ENCODE results near the gene RAI14. TPM values are rescaled to one million over a fixed set of nuclear protein-coding genes. Genes with fewer than 3 reads are reported as not detected.

RAI14 gene
- total RNA-seq, 1 experiment from 2014 or later: 71.5 TPM

GRCh38 chr5:34632807-34633422, 23.2 kb upstream of the RAI14 start:
- Histone ChIP-seq H3K4me3 (ENCODE audit: low read depth, low read length) (no peak overlapping the region), H3K4me1 (no peaks in the 10 kb centered on the region), H3K27me3 (replicated peaks; ENCODE audit: control insufficient read depth, insufficient read depth, low read length) (no peaks in the 10 kb centered on the region), H3K36me3 (ENCODE audit: control insufficient read depth, insufficient read depth, low read length) (no peaks in the 10 kb centered on the region; the same call in 1 of the 2 replicates), H3K9me3 (no peaks in the 10 kb centered on the region)
- no peak overlapping the region for H3K27ac Mint-ChIP-seq (ENCODE audit: unreplicated experiment)
- no peaks in the 10 kb centered on the region for H3K27me3 Mint-ChIP-seq (ENCODE audit: insufficient read depth, unreplicated experiment)
- BruUV-seq (replicated peaks): no TSS peak
- no peaks in the 10 kb centered on the region for H3K4me1 Mint-ChIP-seq (ENCODE audit: low read depth, unreplicated experiment)
- no peak for DNase-seq
- no peak for TF ChIP-seq CTCF (IDR thresholded peaks at IDR 0.05; ENCODE audit: insufficient read depth in 1 of 2, low read depth in 1 of 2, low read length in 1 of 2, severe bottlenecking in 1 of 2, unreplicated experiment in 1 of 2)
- no peak overlapping the region for H3K4me3 Mint-ChIP-seq (ENCODE audit: unreplicated experiment)
- ChIA-PET CTCF (no interaction called here), POLR2A (no interaction called here)
- no peaks in the 10 kb centered on the region for H3K36me3 Mint-ChIP-seq (ENCODE audit: insufficient read depth, unreplicated experiment)
- intact Hi-C loops (cut with micrococcal nuclease; ENCODE audit: unreplicated experiment): no loop called here
- H3K9me3 Mint-ChIP-seq (ENCODE audit: unreplicated experiment): no peaks in the 10 kb centered on the region

- H3K27ac Mint-ChIP-seq (ENCODE audit: unreplicated experiment): no peak overlapping the region
- Histone ChIP-seq H3K9me3 (no peaks in the 10 kb centered on the region), H3K27me3 (replicated peaks; ENCODE audit: control insufficient read depth, insufficient read depth, low read length) (no peaks in the 10 kb centered on the region), H3K36me3 (ENCODE audit: control insufficient read depth, insufficient read depth, low read length) (no peaks in the 10 kb centered on the region; the same call in 1 of the 2 replicates), H3K4me1 (peaks cover 4% of the 10 kb centered on the region; the same call in 1 of the 2 replicates), H3K4me3 (ENCODE audit: low read depth, low read length) (no peak overlapping the region)
- no peaks in the 10 kb centered on the region for H3K27me3 Mint-ChIP-seq (ENCODE audit: insufficient read depth, unreplicated experiment)
- H3K4me1 Mint-ChIP-seq (ENCODE audit: low read depth, unreplicated experiment): peaks cover 15% of the 10 kb centered on the region
- no peak overlapping the region for H3K4me3 Mint-ChIP-seq (ENCODE audit: unreplicated experiment)
- no peak for DNase-seq
- no peaks in the 10 kb centered on the region for H3K36me3 Mint-ChIP-seq (ENCODE audit: insufficient read depth, unreplicated experiment)
- CTCF ChIA-PET: no interaction called here
- TF ChIP-seq CTCF (IDR thresholded peaks at IDR 0.05; ENCODE audit: insufficient read depth in 1 of 2, low read depth in 1 of 2, low read length in 1 of 2, severe bottlenecking in 1 of 2, unreplicated experiment in 1 of 2): no peak
- POLR2A ChIA-PET: no interaction called here
- intact Hi-C loops (cut with micrococcal nuclease; ENCODE audit: unreplicated experiment): no loop called here
- H3K9me3 Mint-ChIP-seq (ENCODE audit: unreplicated experiment): no peaks in the 10 kb centered on the region
- no TSS peak for BruUV-seq (replicated peaks)
Measured at GRCh38 chr5:34639852-34640626, 16.1 kb upstream of the RAI14 start.

- no peak for DNase-seq
- Histone ChIP-seq H3K4me1 (peaks cover 9% of the 10 kb centered on the region), H3K27me3 (replicated peaks; ENCODE audit: control insufficient read depth, insufficient read depth, low read length) (no peaks in the 10 kb centered on the region), H3K36me3 (ENCODE audit: control insufficient read depth, insufficient read depth, low read length) (no peaks in the 10 kb centered on the region), H3K9me3 (no peaks in the 10 kb centered on the region), H3K4me3 (ENCODE audit: low read depth, low read length) (no peak overlapping the region)
- intact Hi-C loops (cut with micrococcal nuclease; ENCODE audit: unreplicated experiment): no loop called here
- no peak for TF ChIP-seq CTCF (IDR thresholded peaks at IDR 0.05; ENCODE audit: insufficient read depth in 1 of 2, low read depth in 1 of 2, low read length in 1 of 2, severe bottlenecking in 1 of 2, unreplicated experiment in 1 of 2)
- ChIA-PET POLR2A (no interaction called here), CTCF (no interaction called here)
- peaks cover 21% of the 10 kb centered on the region for H3K4me1 Mint-ChIP-seq (ENCODE audit: low read depth, unreplicated experiment)
- H3K27ac Mint-ChIP-seq (ENCODE audit: unreplicated experiment): no peak overlapping the region
- no peaks in the 10 kb centered on the region for H3K27me3 Mint-ChIP-seq (ENCODE audit: insufficient read depth, unreplicated experiment)
- no peaks in the 10 kb centered on the region for H3K9me3 Mint-ChIP-seq (ENCODE audit: unreplicated experiment)
- H3K36me3 Mint-ChIP-seq (ENCODE audit: insufficient read depth, unreplicated experiment): no peaks in the 10 kb centered on the region
- H3K4me3 Mint-ChIP-seq (ENCODE audit: unreplicated experiment): no peak overlapping the region
- BruUV-seq (replicated peaks): no TSS peak
Measured at GRCh38 chr5:34648039-34648839, 7.9 kb upstream of the RAI14 start.
